Measurements from ENCODE around the gene PPP2R3C. TPM values are rescaled to one million over a fixed set of nuclear protein-coding genes. Genes with fewer than 3 reads are reported as not detected.
"Not testable (repeated sequence)": the region's sequence is repeated elsewhere in the genome, so short reads cannot be mapped to it uniquely, and the experiment has no call there.

PPP2R3C gene
- total RNA-seq, 1 experiment from 2014 or later: 13.3 TPM

GRCh38 chr14:35088514-35088913, 33.3 kb downstream of the PPP2R3C start:
- no peak overlapping the region for H3K4me3 ChIP-seq
- DNase-seq: no peak

GRCh38 chr14:35085441-35085840, 36.3 kb downstream of the PPP2R3C start:
- Histone ChIP-seq H3K27me3 (no peaks in the 10 kb centered on the region), H3K4me3 (no peak overlapping the region), H3K9me3 (no peaks in the 10 kb centered on the region), H3K36me3 (no peaks in the 10 kb centered on the region; the same call in 1 of the 2 replicates)
- DNase-seq: no peak

More at GRCh38 chr14:35088514-35088913, 33.3 kb downstream of the PPP2R3C start:
- no peaks in the 10 kb centered on the region for H3K9me3 ChIP-seq
- no peaks in the 10 kb centered on the region for H3K27me3 ChIP-seq
- H3K36me3 ChIP-seq: peaks cover 5% of the 10 kb centered on the region

GRCh38 chr14:35083530-35084150, 38.1 kb downstream of the PPP2R3C start:
- no peak for DNase-seq
- Histone ChIP-seq H3K27me3 (no peaks in the 10 kb centered on the region), H3K9me3 (no peaks in the 10 kb centered on the region), H3K36me3 (no peaks in the 10 kb centered on the region; the same call in 1 of the 2 replicates), H3K4me3 (no peak overlapping the region)

GRCh38 chr14:35079742-35080141, 42.0 kb downstream of the PPP2R3C start:
- Histone ChIP-seq H3K9me3 (no peaks in the 10 kb centered on the region), H3K4me3 (no peak overlapping the region), H3K36me3 (no peaks in the 10 kb centered on the region; the same call in 1 of the 2 replicates), H3K27me3 (no peaks in the 10 kb centered on the region)
- no peak for DNase-seq

- Histone ChIP-seq H3K27me3 (no peaks in the 10 kb centered on the region), H3K9me3 (no peaks in the 10 kb centered on the region), H3K4me3 (no peak overlapping the region), H3K36me3 (no peaks in the 10 kb centered on the region; the same call in 1 of the 2 replicates)
- no peak for DNase-seq
Observed at GRCh38 chr14:35078082-35078481, 43.7 kb downstream of the PPP2R3C start.

GRCh38 chr14:35073486-35073885, 48.3 kb downstream of the PPP2R3C start:
- Histone ChIP-seq H3K27me3 (no peaks in the 10 kb centered on the region), H3K4me3 (no peak overlapping the region), H3K9me3 (no peaks in the 10 kb centered on the region), H3K36me3 (no peaks in the 10 kb centered on the region; the same call in 1 of the 2 replicates)
- no peak for DNase-seq

GRCh38 chr14:35072226-35072625, 49.6 kb downstream of the PPP2R3C start:
- no peak for DNase-seq
- no peaks in the 10 kb centered on the region for H3K27me3 ChIP-seq
- H3K9me3 ChIP-seq: no peaks in the 10 kb centered on the region
- no peak overlapping the region for H3K4me3 ChIP-seq
- no peaks in the 10 kb centered on the region; the same call in 1 of the 2 replicates for H3K36me3 ChIP-seq

- Histone ChIP-seq H3K27me3 (no peaks in the 10 kb centered on the region), H3K9me3 (no peaks in the 10 kb centered on the region), H3K4me3 (no peak overlapping the region), H3K36me3 (no peaks in the 10 kb centered on the region; the same call in 1 of the 2 replicates)
- DNase-seq: no peak
Observed at GRCh38 chr14:35068238-35069012, 53.4 kb downstream of the PPP2R3C start.

- H3K27me3 ChIP-seq, H3K4me3 ChIP-seq, H3K9me3 ChIP-seq, H3K36me3 ChIP-seq, DNase-seq: not testable (repeated sequence)
Observed at GRCh38 chr14:35065731-35066130, 56.1 kb downstream of the PPP2R3C start.

- H3K9me3 ChIP-seq: not testable (repeated sequence)
- peak; percentile 38 for DNase-seq
Observed at GRCh38 chr14:35061113-35061791, 60.5 kb downstream of the PPP2R3C start.

GRCh38 chr14:35052637-35053036, 69.2 kb downstream of the PPP2R3C start:
- Histone ChIP-seq H3K36me3 (peaks cover 10% of the 10 kb centered on the region), H3K27me3 (no peaks in the 10 kb centered on the region), H3K9me3 (no peaks in the 10 kb centered on the region), H3K4me3 (no peak overlapping the region)
- no peak for DNase-seq

More at GRCh38 chr14:35061113-35061791, 60.5 kb downstream of the PPP2R3C start:
- H3K36me3 ChIP-seq, H3K4me3 ChIP-seq, H3K27me3 ChIP-seq: not testable (repeated sequence)

- no peak for DNase-seq
- no peak overlapping the region for H3K4me3 ChIP-seq
- H3K27me3 ChIP-seq: no peaks in the 10 kb centered on the region
- H3K36me3 ChIP-seq: peaks cover 10% of the 10 kb centered on the region
- H3K9me3 ChIP-seq: no peaks in the 10 kb centered on the region
Observed at GRCh38 chr14:35051796-35052195, 70.0 kb downstream of the PPP2R3C start.

- peak; percentile 32 for DNase-seq
- Histone ChIP-seq H3K9me3 (no peaks in the 10 kb centered on the region), H3K36me3 (peaks cover 10% of the 10 kb centered on the region), H3K27me3 (no peaks in the 10 kb centered on the region), H3K4me3 (no peak overlapping the region)
Observed at GRCh38 chr14:35050652-35051051, 71.1 kb downstream of the PPP2R3C start.

- Histone ChIP-seq H3K4me3 (no peak overlapping the region), H3K36me3 (peaks cover 10% of the 10 kb centered on the region; the same call in 1 of the 2 replicates)
- no peak for DNase-seq
Observed at GRCh38 chr14:35047976-35048513, 73.7 kb downstream of the PPP2R3C start.

GRCh38 chr14:35046751-35047536, 74.8 kb downstream of the PPP2R3C start:
- Histone ChIP-seq H3K4me3 (peak overlapping the region; percentile 73), H3K27me3 (no peaks in the 10 kb centered on the region), H3K9me3 (no peaks in the 10 kb centered on the region), H3K36me3 (peaks cover 10% of the 10 kb centered on the region; the same call in 1 of the 2 replicates)
- peak; percentile 20 for DNase-seq

More at GRCh38 chr14:35047976-35048513, 73.7 kb downstream of the PPP2R3C start:
- no peaks in the 10 kb centered on the region for H3K27me3 ChIP-seq
- no peaks in the 10 kb centered on the region for H3K9me3 ChIP-seq

Measured in MG63 (cell line).